ENCODE measurements around the gene THUMPD3. TPM values are rescaled to one million over a fixed set of nuclear protein-coding genes. Genes with fewer than 3 reads are reported as not detected.

THUMPD3 gene
- total and polyA plus RNA-seq, 4 donors = 20.1 to 24.5 (median 21.6) TPM

DNA sequence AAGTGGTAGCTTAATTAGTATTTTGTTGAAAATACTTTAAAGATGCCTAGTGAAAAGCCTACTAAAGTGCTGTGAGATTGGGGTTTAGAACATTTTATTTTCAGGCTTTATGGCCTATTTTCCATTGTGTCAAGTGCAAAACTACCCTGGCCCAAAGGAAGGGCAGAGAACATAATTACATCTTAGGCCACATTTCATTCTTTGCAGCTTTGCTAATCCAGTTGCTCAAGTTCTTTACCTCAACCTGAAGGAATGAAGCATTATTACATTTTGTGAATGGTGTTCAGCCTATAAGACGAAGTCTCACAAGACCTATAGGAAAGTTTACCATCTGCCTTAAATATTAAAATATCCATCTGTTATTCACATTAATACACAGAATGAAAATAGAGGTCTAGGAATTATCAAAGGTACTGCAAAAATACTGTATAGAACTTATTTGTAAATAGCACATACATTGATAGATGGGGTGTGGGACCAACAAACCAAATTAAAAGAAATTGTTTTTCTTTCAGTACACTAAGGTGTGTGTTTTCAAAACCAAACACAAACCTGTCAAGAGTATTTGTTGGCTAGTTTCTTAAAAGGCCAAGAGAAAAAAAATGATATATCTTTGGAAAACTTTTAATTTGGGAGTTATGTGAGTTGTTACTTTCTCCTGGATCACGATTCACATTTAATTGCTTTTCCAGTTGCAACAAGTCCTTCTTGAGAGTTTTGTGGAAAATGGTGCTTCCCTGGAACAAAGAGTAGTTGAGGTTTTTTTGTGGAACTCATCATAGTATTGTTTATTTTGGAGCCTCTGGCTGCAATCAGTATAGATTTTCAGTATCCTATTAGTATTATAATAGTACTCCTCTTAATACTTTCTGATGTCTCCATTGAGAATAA is 22.6 kb downstream of the THUMPD3 start:
- TF ChIP-seq SP1 (IDR thresholded peaks at IDR 0.05) (no peak), HNF4G (IDR thresholded peaks at IDR 0.05) (no peak), RAD21 (IDR thresholded peaks at IDR 0.05) (no peak), HNF4A (conservative IDR thresholded peaks at IDR 0.05) (no peak), GABPA (IDR thresholded peaks at IDR 0.05 in 1 of 2, conservative IDR thresholded peaks at IDR 0.05 in 1 of 2) (no peak), MAX (IDR thresholded peaks at IDR 0.05) (no peak), FOXA2 (IDR thresholded peaks at IDR 0.05) (no peak), NR2F2 (IDR thresholded peaks at IDR 0.05) (no peak), EGR1 (IDR thresholded peaks at IDR 0.05; ENCODE audit: low read depth in 2 of 2) (no peak), JUND (IDR thresholded peaks at IDR 0.05) (no peak), REST (IDR thresholded peaks at IDR 0.05) (no peak), RXRA (IDR thresholded peaks at IDR 0.05) (no peak), TAF1 (conservative IDR thresholded peaks at IDR 0.05) (no peak)
- TF ChIP-seq, protein P1, sequence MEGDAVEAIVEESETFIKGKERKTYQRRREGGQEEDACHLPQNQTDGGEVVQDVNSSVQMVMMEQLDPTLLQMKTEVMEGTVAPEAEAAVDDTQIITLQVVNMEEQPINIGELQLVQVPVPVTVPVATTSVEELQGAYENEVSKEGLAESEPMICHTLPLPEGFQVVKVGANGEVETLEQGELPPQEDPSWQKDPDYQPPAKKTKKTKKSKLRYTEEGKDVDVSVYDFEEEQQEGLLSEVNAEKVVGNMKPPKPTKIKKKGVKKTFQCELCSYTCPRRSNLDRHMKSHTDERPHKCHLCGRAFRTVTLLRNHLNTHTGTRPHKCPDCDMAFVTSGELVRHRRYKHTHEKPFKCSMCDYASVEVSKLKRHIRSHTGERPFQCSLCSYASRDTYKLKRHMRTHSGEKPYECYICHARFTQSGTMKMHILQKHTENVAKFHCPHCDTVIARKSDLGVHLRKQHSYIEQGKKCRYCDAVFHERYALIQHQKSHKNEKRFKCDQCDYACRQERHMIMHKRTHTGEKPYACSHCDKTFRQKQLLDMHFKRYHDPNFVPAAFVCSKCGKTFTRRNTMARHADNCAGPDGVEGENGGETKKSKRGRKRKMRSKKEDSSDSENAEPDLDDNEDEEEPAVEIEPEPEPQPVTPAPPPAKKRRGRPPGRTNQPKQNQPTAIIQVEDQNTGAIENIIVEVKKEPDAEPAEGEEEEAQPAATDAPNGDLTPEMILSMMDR (IDR thresholded peaks at IDR 0.05; ENCODE audit: low read depth, low read length, missing input control) = no peak
- TF ChIP-seq, protein P2, sequence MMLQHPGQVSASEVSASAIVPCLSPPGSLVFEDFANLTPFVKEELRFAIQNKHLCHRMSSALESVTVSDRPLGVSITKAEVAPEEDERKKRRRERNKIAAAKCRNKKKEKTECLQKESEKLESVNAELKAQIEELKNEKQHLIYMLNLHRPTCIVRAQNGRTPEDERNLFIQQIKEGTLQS (IDR thresholded peaks at IDR 0.05) = no peak
- TF ChIP-seq, protein P3, sequence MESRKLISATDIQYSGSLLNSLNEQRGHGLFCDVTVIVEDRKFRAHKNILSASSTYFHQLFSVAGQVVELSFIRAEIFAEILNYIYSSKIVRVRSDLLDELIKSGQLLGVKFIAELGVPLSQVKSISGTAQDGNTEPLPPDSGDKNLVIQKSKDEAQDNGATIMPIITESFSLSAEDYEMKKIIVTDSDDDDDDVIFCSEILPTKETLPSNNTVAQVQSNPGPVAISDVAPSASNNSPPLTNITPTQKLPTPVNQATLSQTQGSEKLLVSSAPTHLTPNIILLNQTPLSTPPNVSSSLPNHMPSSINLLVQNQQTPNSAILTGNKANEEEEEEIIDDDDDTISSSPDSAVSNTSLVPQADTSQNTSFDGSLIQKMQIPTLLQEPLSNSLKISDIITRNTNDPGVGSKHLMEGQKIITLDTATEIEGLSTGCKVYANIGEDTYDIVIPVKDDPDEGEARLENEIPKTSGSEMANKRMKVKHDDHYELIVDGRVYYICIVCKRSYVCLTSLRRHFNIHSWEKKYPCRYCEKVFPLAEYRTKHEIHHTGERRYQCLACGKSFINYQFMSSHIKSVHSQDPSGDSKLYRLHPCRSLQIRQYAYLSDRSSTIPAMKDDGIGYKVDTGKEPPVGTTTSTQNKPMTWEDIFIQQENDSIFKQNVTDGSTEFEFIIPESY (IDR thresholded peaks at IDR 0.05) = no peak
- H3K9ac ChIP-seq (ENCODE audit: low read depth in 1 of 2, low read length in 2 of 2) = no peak overlapping the region
- no peaks in the 10 kb centered on the region for H3K27me3 ChIP-seq (ENCODE audit: control insufficient read depth in 4 of 4, insufficient read depth in 4 of 4, low read length in 3 of 4)
- H3K36me3 ChIP-seq (ENCODE audit: control insufficient read depth in 4 of 4, insufficient read depth in 3 of 4, low read depth in 1 of 4, low read length in 3 of 4) = peaks cover 11 to 67% (median 60%) of the 10 kb centered on the region in 4 donors
- H3K4me1 ChIP-seq (ENCODE audit: control insufficient read depth in 4 of 4, insufficient read depth in 4 of 4, low read length in 3 of 4) = no peaks in the 10 kb centered on the region
- no peak overlapping the region for H3K4me3 ChIP-seq (ENCODE audit: low read depth in 1 of 3, low read length in 3 of 3)
- no peak overlapping the region for H3K27ac ChIP-seq (ENCODE audit: low read depth in 1 of 2, low read length in 2 of 2)
- WGBS = 92% methylated on average over 2 of the region's 2 CpGs
- DNase-seq (ENCODE audit: low spot score) = no peak
- no peaks in the 10 kb centered on the region for H3K9me3 ChIP-seq (ENCODE audit: control insufficient read depth in 4 of 4, low read length in 3 of 4)
